ENCODE data around the gene STRIT1.
"Not testable (repeated sequence)": the region's sequence is repeated elsewhere in the genome, so short reads cannot be mapped to it uniquely, and the experiment has no call there.

The STRIT1 gene

DNA sequence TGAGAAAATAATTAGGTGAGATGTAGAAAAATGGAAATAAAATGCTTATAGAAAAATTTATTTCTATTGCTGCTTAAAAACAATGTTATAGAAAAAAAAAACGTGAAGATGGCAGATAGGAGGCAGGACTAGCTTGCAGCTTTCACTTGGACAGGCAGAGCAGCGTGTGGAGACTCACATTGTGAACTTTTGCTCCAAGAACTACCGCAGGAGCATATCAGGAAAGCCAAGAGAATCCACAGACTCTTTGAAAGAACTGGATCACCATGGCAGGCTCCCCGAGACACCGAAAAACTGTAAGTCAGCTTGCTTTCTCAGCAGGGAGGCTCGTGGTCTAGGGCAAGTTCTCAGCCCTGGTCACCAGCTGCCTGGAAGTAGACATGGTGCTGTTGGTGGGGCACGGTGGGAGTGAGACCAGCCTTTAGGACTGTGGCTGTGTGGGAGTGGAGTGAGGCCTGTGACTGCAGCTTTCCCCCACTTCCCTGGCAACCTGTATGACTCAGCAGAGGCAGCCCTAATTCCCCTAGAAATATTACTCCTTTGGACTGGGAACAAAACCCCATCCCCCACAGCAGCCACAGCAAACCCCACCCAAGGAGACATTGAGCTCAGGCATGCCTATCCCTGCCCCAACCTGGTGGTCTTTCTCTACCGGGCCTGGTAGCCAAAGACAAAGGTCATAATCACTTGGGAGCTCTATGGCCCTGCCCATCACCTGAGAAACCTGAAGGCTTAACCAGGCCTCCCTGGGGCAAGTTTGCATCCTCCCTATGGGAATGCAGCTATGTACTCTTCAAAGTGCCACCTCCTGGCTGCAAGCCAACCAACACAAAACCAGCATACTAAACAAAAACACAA, 22.8 kb downstream of the STRIT1 start:
- DNase-seq, result no peak

DNA sequence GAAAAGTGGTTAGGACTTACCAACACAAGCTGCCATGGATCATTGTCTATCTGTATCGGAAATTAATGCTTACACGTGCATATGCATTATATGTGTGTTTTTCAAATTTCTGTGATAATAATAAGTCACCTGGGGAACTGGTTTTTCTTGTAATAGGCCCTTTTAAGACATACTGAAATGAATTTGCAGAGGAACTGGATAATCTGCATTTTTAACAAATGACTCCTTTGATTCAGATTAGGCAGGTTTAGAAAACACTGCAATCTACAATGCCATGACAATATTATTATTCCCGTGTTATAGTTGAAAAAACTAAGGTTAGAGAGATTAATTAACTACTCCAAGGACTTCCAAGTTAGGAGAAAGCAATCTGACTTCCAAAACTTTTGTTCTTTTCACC, 23.4 kb downstream of the STRIT1 start:
- Histone ChIP-seq H3K27me3 (ENCODE audit: control insufficient read depth in 1 of 2, insufficient read depth in 1 of 2, low read length in 2 of 2) (no peaks in the 10 kb centered on the region), H3K4me1 (ENCODE audit: control insufficient read depth, insufficient read depth, low read depth, low read length) (peaks cover 7% of the 10 kb centered on the region), H3K27ac (ENCODE audit: low read length, poor library complexity, severe bottlenecking) (no peak overlapping the region), H4K91ac (ENCODE audit: low read length) (no peak overlapping the region), H3K23ac (ENCODE audit: low read length in 2 of 2) (no peak overlapping the region), H2BK12ac (ENCODE audit: low read length in 2 of 2) (no peak overlapping the region), H3K4me2 (ENCODE audit: low read length, poor library complexity, severe bottlenecking) (no peak overlapping the region), H3K9me3 (ENCODE audit: control insufficient read depth, low read length) (no peaks in the 10 kb centered on the region), H3K79me1 (replicated peaks; ENCODE audit: low read length, poor library complexity, severe bottlenecking) (no peaks in the 10 kb centered on the region), H3K36me3 (ENCODE audit: control insufficient read depth in 1 of 2, insufficient read depth in 2 of 2, low read depth in 1 of 2, low read length in 2 of 2) (no peaks in the 10 kb centered on the region), H2BK120ac (ENCODE audit: low read depth, low read length) (no peak overlapping the region), H3K4me3 (ENCODE audit: insufficient read depth in 1 of 2, low read depth in 1 of 2, low read length in 2 of 2) (no peak overlapping the region), H3K18ac (ENCODE audit: low read depth in 1 of 2, low read length in 2 of 2) (no peak overlapping the region), H2BK5ac (ENCODE audit: low read depth, low read length, poor library complexity, severe bottlenecking) (no peak overlapping the region), H4K8ac (ENCODE audit: low read length) (no peak overlapping the region), H2AK5ac (ENCODE audit: low read length, severe bottlenecking) (no peak overlapping the region), H3K9ac (ENCODE audit: low read length) (no peak overlapping the region), H3K4ac (ENCODE audit: low read depth in 1 of 2, low read length in 2 of 2) (no peak overlapping the region), H2AFZ (ENCODE audit: low read depth, low read length) (no peak overlapping the region), H2BK15ac (ENCODE audit: low read depth, poor library complexity, severe bottlenecking) (no peak overlapping the region), H3K14ac (ENCODE audit: low read length in 2 of 2) (no peak overlapping the region)
- DNase-seq, result no peak
- 100% methylated on average over 2 of the region's 3 CpGs for WGBS

More for the DNA sequence above, 22.8 kb downstream of the STRIT1 start:
- no peak overlapping the region for H2BK120ac ChIP-seq (ENCODE audit: low read depth, low read length)
- H3K27me3 ChIP-seq (ENCODE audit: control insufficient read depth in 1 of 2, insufficient read depth in 1 of 2, low read length in 2 of 2), result no peaks in the 10 kb centered on the region
- no peaks in the 10 kb centered on the region for H3K79me1 ChIP-seq (replicated peaks; ENCODE audit: low read length, poor library complexity, severe bottlenecking)
- no peak overlapping the region for H3K9ac ChIP-seq (ENCODE audit: low read length)
- no peak overlapping the region for H2BK12ac ChIP-seq (ENCODE audit: low read length in 2 of 2)
- no peak overlapping the region for H3K14ac ChIP-seq (ENCODE audit: low read length in 2 of 2)
- no peaks in the 10 kb centered on the region for H3K36me3 ChIP-seq (ENCODE audit: control insufficient read depth in 1 of 2, insufficient read depth in 2 of 2, low read depth in 1 of 2, low read length in 2 of 2)
- H2AK5ac ChIP-seq (ENCODE audit: low read length, severe bottlenecking), result no peak overlapping the region
- no peak overlapping the region for H3K27ac ChIP-seq (ENCODE audit: low read length, poor library complexity, severe bottlenecking)
- no peak overlapping the region for H3K4me2 ChIP-seq (ENCODE audit: low read length, poor library complexity, severe bottlenecking)
- no peak overlapping the region for H2BK5ac ChIP-seq (ENCODE audit: low read depth, low read length, poor library complexity, severe bottlenecking)
- no peak overlapping the region for H2AFZ ChIP-seq (ENCODE audit: low read depth, low read length)
- H3K4me1 ChIP-seq (ENCODE audit: control insufficient read depth, insufficient read depth, low read depth, low read length), result peaks cover 7% of the 10 kb centered on the region
- H3K9me3 ChIP-seq (ENCODE audit: control insufficient read depth, low read length), result no peaks in the 10 kb centered on the region
- H4K8ac ChIP-seq (ENCODE audit: low read length), result no peak overlapping the region
- H3K4me3 ChIP-seq (ENCODE audit: insufficient read depth in 1 of 2, low read depth in 1 of 2, low read length in 2 of 2), result no peak overlapping the region
- H3K4ac ChIP-seq (ENCODE audit: low read depth in 1 of 2, low read length in 2 of 2), result no peak overlapping the region
- H3K18ac ChIP-seq (ENCODE audit: low read depth in 1 of 2, low read length in 2 of 2), result no peak overlapping the region
- WGBS, result 77% methylated on average over 8 of the region's 8 CpGs
- no peak overlapping the region for H2BK15ac ChIP-seq (ENCODE audit: low read depth, poor library complexity, severe bottlenecking)
- no peak overlapping the region for H4K91ac ChIP-seq (ENCODE audit: low read length)
- H3K23ac ChIP-seq (ENCODE audit: low read length in 2 of 2), result no peak overlapping the region

DNA sequence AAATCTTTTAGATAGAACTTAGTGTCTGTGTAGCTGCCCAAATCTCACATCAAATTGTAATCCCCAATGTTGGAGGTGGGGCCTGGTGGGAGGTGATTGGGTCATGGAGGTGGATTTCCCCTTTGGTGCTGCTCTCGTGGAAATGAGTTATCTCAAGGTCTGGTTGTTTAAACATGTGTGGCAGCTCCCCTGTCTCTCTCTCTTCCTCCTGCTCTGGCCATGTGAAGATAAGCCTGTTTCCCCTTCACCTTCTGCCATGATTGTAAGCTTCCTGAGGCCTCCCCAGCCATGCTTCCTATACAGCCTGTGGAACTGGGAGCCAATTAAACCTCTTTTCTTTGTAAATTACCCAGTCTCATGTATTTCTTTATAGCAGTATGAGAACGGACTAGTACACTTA, 30.6 kb downstream of the STRIT1 start:
- WGBS, result no CpG with 5 or more reads among the region's 2 CpGs
- H4K8ac ChIP-seq (ENCODE audit: low read length), result not testable (repeated sequence)

DNA sequence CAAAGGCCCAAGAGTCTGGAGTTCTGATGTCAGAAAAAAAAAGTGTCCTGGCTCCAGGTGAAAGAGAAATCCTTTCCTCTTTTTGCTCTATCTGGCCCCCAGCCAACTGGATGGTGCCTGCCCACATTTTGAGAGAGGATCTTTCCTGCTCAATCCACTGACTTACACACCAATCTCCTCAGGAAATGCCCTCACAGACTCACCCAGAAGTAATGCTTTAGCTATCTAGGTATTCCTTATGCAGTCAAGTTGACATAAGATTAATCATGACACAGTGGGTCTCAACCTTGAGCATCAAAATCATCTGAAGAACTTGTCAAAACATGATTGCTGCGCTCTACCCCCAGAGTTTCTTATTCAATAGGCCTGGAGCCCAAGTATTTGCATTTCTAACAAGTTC, 31.2 kb downstream of the STRIT1 start:
- Histone ChIP-seq H3K4me3 (ENCODE audit: insufficient read depth in 1 of 2, low read depth in 1 of 2, low read length in 2 of 2) (no peak overlapping the region), H3K9ac (ENCODE audit: low read length) (no peak overlapping the region), H2AK5ac (ENCODE audit: low read length, severe bottlenecking) (no peak overlapping the region), H3K4me2 (ENCODE audit: low read length, poor library complexity, severe bottlenecking) (no peak overlapping the region), H2BK5ac (ENCODE audit: low read depth, low read length, poor library complexity, severe bottlenecking) (no peak overlapping the region), H3K27me3 (ENCODE audit: control insufficient read depth in 1 of 2, insufficient read depth in 1 of 2, low read length in 2 of 2) (no peaks in the 10 kb centered on the region), H4K8ac (ENCODE audit: low read length) (no peak overlapping the region), H2BK12ac (ENCODE audit: low read length in 2 of 2) (no peak overlapping the region), H2BK15ac (ENCODE audit: low read depth, poor library complexity, severe bottlenecking) (no peak overlapping the region), H3K4ac (ENCODE audit: low read depth in 1 of 2, low read length in 2 of 2) (no peak overlapping the region), H3K4me1 (ENCODE audit: control insufficient read depth, insufficient read depth, low read depth, low read length) (no peaks in the 10 kb centered on the region), H2AFZ (ENCODE audit: low read depth, low read length) (no peak overlapping the region), H3K36me3 (ENCODE audit: control insufficient read depth in 1 of 2, insufficient read depth in 2 of 2, low read depth in 1 of 2, low read length in 2 of 2) (no peaks in the 10 kb centered on the region), H4K91ac (ENCODE audit: low read length) (no peak overlapping the region), H3K23ac (ENCODE audit: low read length in 2 of 2) (no peak overlapping the region), H3K18ac (ENCODE audit: low read depth in 1 of 2, low read length in 2 of 2) (no peak overlapping the region), H3K14ac (ENCODE audit: low read length in 2 of 2) (no peak overlapping the region), H3K27ac (ENCODE audit: low read length, poor library complexity, severe bottlenecking) (no peak overlapping the region), H3K79me1 (replicated peaks; ENCODE audit: low read length, poor library complexity, severe bottlenecking) (no peaks in the 10 kb centered on the region), H2BK120ac (ENCODE audit: low read depth, low read length) (no peak overlapping the region), H3K9me3 (ENCODE audit: control insufficient read depth, low read length) (no peaks in the 10 kb centered on the region)
- no CpG with 5 or more reads among the region's 1 CpG for WGBS
- no peak for DNase-seq

More for the DNA sequence above, 30.6 kb downstream of the STRIT1 start:
- DNase-seq; H4K91ac ChIP-seq (ENCODE audit: low read length); H3K9me3 ChIP-seq (ENCODE audit: control insufficient read depth, low read length); H3K27me3 ChIP-seq (ENCODE audit: control insufficient read depth in 1 of 2, insufficient read depth in 1 of 2, low read length in 2 of 2); H3K4me2 ChIP-seq (ENCODE audit: low read length, poor library complexity, severe bottlenecking); H3K14ac ChIP-seq (ENCODE audit: low read length in 2 of 2); H3K79me1 ChIP-seq (replicated peaks; ENCODE audit: low read length, poor library complexity, severe bottlenecking); H3K27ac ChIP-seq (ENCODE audit: low read length, poor library complexity, severe bottlenecking); H2AK5ac ChIP-seq (ENCODE audit: low read length, severe bottlenecking); H3K9ac ChIP-seq (ENCODE audit: low read length); H3K4me3 ChIP-seq (ENCODE audit: insufficient read depth in 1 of 2, low read depth in 1 of 2, low read length in 2 of 2); H2BK15ac ChIP-seq (ENCODE audit: low read depth, poor library complexity, severe bottlenecking); H2BK12ac ChIP-seq (ENCODE audit: low read length in 2 of 2); H3K36me3 ChIP-seq (ENCODE audit: control insufficient read depth in 1 of 2, insufficient read depth in 2 of 2, low read depth in 1 of 2, low read length in 2 of 2); H2BK5ac ChIP-seq (ENCODE audit: low read depth, low read length, poor library complexity, severe bottlenecking); H3K4ac ChIP-seq (ENCODE audit: low read depth in 1 of 2, low read length in 2 of 2); H2AFZ ChIP-seq (ENCODE audit: low read depth, low read length); H3K18ac ChIP-seq (ENCODE audit: low read depth in 1 of 2, low read length in 2 of 2); H3K23ac ChIP-seq (ENCODE audit: low read length in 2 of 2); H3K4me1 ChIP-seq (ENCODE audit: control insufficient read depth, insufficient read depth, low read depth, low read length); H2BK120ac ChIP-seq (ENCODE audit: low read depth, low read length): not testable (repeated sequence)

Measured in mesenchymal stem cell (in vitro differentiated cells and primary cell).